ENCODE results near the gene KAT6B. TPM values are rescaled to one million over a fixed set of nuclear protein-coding genes. Genes with fewer than 3 reads are reported as not detected.

Gene KAT6B
- total and polyA plus RNA-seq, 8 donors: 3.7 to 109 (median 34.3) TPM

DNA sequence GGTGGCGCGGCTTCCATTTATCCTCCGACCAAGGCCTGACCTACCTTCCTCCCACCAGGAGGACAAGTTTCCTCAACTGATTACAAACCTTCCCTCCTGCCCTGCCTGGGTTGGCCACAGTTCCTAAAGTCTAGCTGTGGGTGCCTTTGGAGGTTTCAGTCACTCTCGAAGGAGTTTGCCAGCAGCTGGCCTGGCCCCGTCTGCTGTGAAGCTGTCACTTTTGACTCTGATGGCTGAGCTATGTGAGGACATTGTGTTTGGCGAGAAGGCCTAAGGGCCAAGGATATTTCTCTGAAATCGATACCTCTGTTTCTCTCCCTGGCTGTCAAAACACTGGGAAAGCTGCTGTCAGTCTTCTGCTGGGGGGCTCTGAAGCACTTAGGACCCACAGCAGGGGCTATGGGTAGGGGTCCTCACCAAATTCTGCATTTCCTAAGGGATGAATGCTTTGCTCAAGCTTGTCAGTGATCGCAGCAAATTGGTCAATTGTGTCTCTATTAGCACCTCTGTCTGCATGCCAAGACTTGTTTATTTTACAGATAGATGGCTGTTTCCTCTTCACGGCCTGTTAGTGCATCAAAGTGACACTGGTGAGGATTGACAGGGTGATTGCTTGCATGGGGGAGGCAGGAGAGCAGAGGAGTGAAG lies 253.2 kb downstream of the KAT6B start:
- TF ChIP-seq, protein P1, sequence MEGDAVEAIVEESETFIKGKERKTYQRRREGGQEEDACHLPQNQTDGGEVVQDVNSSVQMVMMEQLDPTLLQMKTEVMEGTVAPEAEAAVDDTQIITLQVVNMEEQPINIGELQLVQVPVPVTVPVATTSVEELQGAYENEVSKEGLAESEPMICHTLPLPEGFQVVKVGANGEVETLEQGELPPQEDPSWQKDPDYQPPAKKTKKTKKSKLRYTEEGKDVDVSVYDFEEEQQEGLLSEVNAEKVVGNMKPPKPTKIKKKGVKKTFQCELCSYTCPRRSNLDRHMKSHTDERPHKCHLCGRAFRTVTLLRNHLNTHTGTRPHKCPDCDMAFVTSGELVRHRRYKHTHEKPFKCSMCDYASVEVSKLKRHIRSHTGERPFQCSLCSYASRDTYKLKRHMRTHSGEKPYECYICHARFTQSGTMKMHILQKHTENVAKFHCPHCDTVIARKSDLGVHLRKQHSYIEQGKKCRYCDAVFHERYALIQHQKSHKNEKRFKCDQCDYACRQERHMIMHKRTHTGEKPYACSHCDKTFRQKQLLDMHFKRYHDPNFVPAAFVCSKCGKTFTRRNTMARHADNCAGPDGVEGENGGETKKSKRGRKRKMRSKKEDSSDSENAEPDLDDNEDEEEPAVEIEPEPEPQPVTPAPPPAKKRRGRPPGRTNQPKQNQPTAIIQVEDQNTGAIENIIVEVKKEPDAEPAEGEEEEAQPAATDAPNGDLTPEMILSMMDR (IDR thresholded peaks at IDR 0.05): no peak
- TF ChIP-seq POLR2AphosphoS5 (IDR thresholded peaks at IDR 0.05) (no peak), EP300 (IDR thresholded peaks at IDR 0.05) (no peak), POLR2A (IDR thresholded peaks at IDR 0.05) (no peak)
- DNase-seq: no peak
- H3K4me1 ChIP-seq: no peaks in the 10 kb centered on the region
- H3K36me3 ChIP-seq: no peaks in the 10 kb centered on the region
- peaks cover 0 to 8% (median 0%) of the 10 kb centered on the region in 4 donors for H3K9me3 ChIP-seq
- intact Hi-C loops (cut with DNase I; ENCODE audit: low total_unique reads): no loop called here
- H3K4me3 ChIP-seq: no peak overlapping the region
- 76 to 86% (median 80%) methylated on average over 9 of the region's 9 CpGs for WGBS, 5 donors
- H3K27ac ChIP-seq: no peak overlapping the region
- H3K27me3 ChIP-seq: no peaks in the 10 kb centered on the region

DNA sequence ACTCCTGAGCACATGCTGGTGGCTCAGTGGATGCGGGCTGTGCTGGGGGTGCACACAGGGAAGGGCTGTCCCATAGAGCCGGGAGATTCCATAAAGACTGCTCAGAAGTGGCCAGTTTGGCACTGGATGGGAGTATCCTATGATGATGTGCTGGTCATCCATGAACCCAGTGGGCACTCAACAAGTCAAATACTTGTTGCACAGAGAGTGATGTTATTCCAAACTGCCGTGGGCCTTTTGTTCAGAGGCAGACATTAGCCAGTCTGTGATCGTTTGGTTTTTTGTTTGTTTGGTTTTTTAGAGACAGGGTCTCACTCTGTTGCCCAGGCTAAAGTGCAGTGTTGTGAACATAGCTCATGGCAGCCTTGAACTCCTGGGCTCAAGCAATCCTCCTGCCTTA lies 254.2 kb downstream of the KAT6B start:
- Histone ChIP-seq H3K27me3 (no peaks in the 10 kb centered on the region), H3K4me1 (no peaks in the 10 kb centered on the region), H3K27ac (no peak overlapping the region), H3K36me3 (no peaks in the 10 kb centered on the region), H3K4me3 (no peak overlapping the region), H3K9me3 (peaks cover 0 to 8% (median 0%) of the 10 kb centered on the region in 4 donors)
- intact Hi-C loops (cut with DNase I; ENCODE audit: low total_unique reads): no loop called here
- 93 to 97% (median 94%) methylated on average over 4 of the region's 4 CpGs for WGBS, 5 donors
- TF ChIP-seq, protein P1 (IDR thresholded peaks at IDR 0.05): no peak
- TF ChIP-seq EP300 (IDR thresholded peaks at IDR 0.05) (no peak), POLR2A (IDR thresholded peaks at IDR 0.05) (no peak)
- no peak for DNase-seq

DNA sequence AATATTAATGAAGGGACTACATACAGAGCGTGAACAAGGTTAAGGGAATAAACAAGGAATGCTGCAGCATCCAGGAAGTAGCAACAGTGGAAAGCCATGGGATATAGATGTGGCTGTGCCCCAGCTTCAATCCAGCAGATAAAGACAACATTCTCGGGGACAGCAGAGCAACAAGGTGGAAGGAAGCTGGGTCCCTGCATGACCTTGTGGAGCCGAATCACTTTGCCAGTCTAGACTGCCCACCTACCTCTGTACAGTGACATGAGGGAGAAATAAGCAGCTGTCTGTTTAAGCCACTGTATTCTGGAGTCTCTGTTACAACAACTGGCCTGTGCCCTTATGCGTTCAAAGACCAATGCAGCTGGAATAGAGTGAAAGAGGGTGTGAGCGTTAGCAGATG lies 255.0 kb downstream of the KAT6B start:
- Histone ChIP-seq H3K36me3 (no peaks in the 10 kb centered on the region), H3K27ac (no peak overlapping the region), H3K4me1 (peaks cover 0 to 2% (median 0%) of the 10 kb centered on the region in 4 donors), H3K27me3 (no peaks in the 10 kb centered on the region), H3K9me3 (peaks cover 0 to 8% (median 0%) of the 10 kb centered on the region in 4 donors), H3K4me3 (no peak overlapping the region)
- 93 to 97% (median 95%) methylated on average over 5 of the region's 5 CpGs for WGBS, 5 donors
- DNase-seq: no peak
- TF ChIP-seq, protein P1 (IDR thresholded peaks at IDR 0.05): no peak
- intact Hi-C loops (cut with DNase I; ENCODE audit: low total_unique reads): no loop called here

Data from stomach (tissue), 9 donors.